Panc1 (cell line): ENCODE measurements around the gene COL10A1.

ENCODE experiments used
- POLR2AphosphoS5 ChIP-seq: IDR thresholded peaks from 2 replicates; pipeline ENCODE4 v1.6.1; 2012; ENCODE audit warnings: mild to moderate bottlenecking, low read depth, low read length, moderate library complexity
- REST ChIP-seq, 2 experiments: IDR thresholded peaks; 2 replicates each; pipeline ENCODE4 v1.6.1; 2011 to 2012; ENCODE audit warnings: low read depth in 2 of 2, control low read depth in 1 of 2, low read length in 1 of 2, mild to moderate bottlenecking in 1 of 2, moderate library complexity in 1 of 2; ENCODE audit not compliant: insufficient read depth in 1 of 2
- TF ChIP-seq, protein P1 (sequence below): fragments of 450-650 bp; IDR thresholded peaks from 2 replicates; pipeline ENCODE4 v1.5.1; 2017; ENCODE audit warnings: mild to moderate bottlenecking

- TF ChIP-seq, protein P1, sequence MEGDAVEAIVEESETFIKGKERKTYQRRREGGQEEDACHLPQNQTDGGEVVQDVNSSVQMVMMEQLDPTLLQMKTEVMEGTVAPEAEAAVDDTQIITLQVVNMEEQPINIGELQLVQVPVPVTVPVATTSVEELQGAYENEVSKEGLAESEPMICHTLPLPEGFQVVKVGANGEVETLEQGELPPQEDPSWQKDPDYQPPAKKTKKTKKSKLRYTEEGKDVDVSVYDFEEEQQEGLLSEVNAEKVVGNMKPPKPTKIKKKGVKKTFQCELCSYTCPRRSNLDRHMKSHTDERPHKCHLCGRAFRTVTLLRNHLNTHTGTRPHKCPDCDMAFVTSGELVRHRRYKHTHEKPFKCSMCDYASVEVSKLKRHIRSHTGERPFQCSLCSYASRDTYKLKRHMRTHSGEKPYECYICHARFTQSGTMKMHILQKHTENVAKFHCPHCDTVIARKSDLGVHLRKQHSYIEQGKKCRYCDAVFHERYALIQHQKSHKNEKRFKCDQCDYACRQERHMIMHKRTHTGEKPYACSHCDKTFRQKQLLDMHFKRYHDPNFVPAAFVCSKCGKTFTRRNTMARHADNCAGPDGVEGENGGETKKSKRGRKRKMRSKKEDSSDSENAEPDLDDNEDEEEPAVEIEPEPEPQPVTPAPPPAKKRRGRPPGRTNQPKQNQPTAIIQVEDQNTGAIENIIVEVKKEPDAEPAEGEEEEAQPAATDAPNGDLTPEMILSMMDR, result no peak
- TF ChIP-seq POLR2AphosphoS5 (no peak), REST (IDR thresholded peaks at IDR 0.05; ENCODE audit: insufficient read depth in 1 of 2, low read depth in 2 of 2, low read length in 1 of 2) (no peak)
These were observed 24.6 kb downstream of the COL10A1 start for GRCh38 chr6:116101302-116101718.
